ENCODE data around the gene TEDC2.
A peak's percentile ranks its signal among the peaks of the same experiment; 100 is the strongest.
"Not testable (repeated sequence)": the region's sequence is repeated elsewhere in the genome, so short reads cannot be mapped to it uniquely, and the experiment has no call there.

The TEDC2 gene

DNA sequence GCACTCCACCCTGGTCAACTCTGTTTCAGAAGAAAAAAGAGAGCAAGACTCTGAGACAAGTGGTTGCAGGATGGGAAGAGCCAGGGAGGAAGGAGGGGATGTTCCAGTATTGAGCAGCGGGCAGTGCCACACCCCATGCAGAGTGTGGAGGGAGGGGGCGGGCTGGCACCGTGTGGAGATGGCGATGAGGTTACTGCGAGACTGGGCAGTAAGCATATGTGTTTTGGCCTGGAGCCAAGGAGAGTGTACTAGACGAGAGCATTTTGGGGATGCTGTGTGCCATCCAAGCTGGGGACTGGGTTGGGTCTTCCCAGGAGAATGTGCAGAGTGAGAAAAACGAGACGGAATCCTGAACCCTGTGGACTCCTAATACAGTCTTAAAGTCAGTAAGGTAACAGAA is 18.4 kb downstream of the TEDC2 start:
- H3K4me3 ChIP-seq (ENCODE audit: low read depth, low read length): no peak overlapping the region
- TF ChIP-seq CTCF (IDR thresholded peaks at IDR 0.05; ENCODE audit: low read depth, low read length): no peak

GRCh38 chr16:2479996-2480395 is 20.1 kb downstream of the TEDC2 start:
- not testable (repeated sequence) for H3K4me3 ChIP-seq (ENCODE audit: low read depth, low read length)

DNA sequence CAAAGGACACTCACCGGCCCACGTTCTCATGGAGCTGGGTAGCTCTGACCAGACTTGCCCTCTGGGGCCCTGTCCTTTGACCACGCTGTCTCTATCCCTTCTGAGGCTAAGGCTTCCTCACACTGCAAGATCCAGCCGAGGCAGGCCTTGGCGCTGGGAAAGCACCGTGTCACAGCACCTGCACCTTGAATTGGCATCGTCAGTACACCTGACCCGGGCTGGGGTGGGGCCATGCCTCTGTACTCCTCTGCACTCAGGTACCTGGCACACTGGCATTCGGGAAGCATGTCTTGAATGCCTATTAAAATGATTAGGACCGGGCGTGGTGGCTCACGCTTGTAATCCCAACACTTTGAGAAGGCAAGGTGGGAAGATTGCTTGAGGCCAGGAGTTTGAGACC is 21.0 kb downstream of the TEDC2 start:
- H3K4me3 ChIP-seq (ENCODE audit: low read depth, low read length): no peak overlapping the region
- TF ChIP-seq CTCF (IDR thresholded peaks at IDR 0.05; ENCODE audit: low read depth, low read length): no peak

DNA sequence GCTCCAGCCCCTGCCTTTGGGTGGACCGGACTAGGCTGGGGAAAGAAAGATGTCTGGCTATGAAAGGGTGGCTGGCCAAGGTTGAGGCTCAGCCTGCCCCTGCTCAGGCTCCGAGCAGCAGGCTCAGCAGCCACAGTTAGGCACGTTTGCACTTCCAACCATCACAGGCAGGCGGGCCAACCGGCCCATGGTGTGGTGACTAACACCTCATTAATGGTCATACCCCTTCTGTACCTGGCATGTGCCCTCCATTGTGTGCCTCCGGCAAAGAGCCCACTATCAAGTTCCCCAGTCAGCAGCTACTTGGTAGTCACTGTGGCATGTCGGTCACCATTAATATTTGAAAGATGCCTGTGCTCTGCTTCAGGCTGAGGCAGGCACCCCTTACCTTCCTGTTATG is 21.8 kb downstream of the TEDC2 start:
- H3K4me3 ChIP-seq (ENCODE audit: low read depth, low read length): no peak overlapping the region
- no peak for TF ChIP-seq CTCF (IDR thresholded peaks at IDR 0.05; ENCODE audit: low read depth, low read length)

- TF ChIP-seq CTCF (IDR thresholded peaks at IDR 0.05; ENCODE audit: low read depth, low read length): no peak
- H3K4me3 ChIP-seq (ENCODE audit: low read depth, low read length): no peak overlapping the region
Observed at GRCh38 chr16:2482249-2482648, 22.3 kb downstream of the TEDC2 start.

DNA sequence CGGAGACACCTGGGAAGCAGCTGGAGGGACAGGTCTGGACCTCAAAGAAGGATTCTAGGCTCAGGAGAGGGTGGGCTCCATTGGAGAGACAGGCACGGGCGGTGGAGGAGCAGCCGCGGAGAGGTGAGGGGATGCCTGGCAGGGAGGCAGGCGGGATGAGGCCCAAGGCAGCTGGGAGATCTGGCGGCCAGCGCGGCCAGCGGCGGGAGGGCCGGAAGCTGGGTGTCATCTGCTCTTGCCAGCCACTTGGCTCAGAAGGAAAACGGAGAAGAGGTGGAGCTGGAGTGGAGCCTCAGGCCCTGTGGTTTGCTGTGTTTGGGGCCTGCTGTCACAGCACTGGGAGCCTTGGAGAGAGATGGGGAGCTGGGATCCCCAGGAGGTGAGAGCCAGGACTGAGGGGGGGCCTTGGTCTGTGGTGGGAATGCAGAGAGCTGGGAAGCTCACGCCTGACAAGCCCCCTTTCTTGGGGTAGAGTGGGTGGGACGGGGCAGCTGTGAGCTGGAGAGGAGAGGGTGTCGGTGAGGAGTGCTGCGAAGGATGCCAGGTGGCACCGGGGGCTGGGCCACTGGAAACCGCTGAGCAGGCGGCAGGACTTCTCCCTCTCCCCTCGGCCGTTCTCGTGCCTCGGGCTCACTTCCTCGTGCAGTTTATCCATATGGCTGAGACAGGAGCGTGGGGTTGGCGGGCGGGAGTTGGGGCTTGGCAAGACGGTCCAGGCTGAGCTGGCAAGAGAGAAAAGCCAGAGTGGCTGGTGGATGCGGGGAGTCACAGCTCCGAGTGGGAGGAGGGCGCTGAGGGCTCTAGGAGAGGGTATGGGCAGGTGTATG is 23.0 kb downstream of the TEDC2 start:
- TF ChIP-seq CTCF (IDR thresholded peaks at IDR 0.05; ENCODE audit: low read depth, low read length): no peak
- peak overlapping the region; percentile 39 for H3K4me3 ChIP-seq (ENCODE audit: low read depth, low read length)

- TF ChIP-seq CTCF (IDR thresholded peaks at IDR 0.05; ENCODE audit: low read depth, low read length): no peak
- H3K4me3 ChIP-seq (ENCODE audit: low read depth, low read length): no peak overlapping the region
Observed at GRCh38 chr16:2483939-2484897, 24.3 kb downstream of the TEDC2 start.

Data from WI38 (cell line).